Parathyroid adenoma (tissue), 2 donors: ENCODE data around the gene STAT1.

Experiments used
- H2AFZ ChIP-seq: fragments of 300-600 bp; sonication (generic); one replicate; pipeline ENCODE4 v1.7.0; 2017; ENCODE audit warnings: antibody characterized with exemption, mild to moderate bottlenecking
- H3K27ac ChIP-seq: fragments of 300-600 bp; sonication (generic); one replicate; pipeline ENCODE4 v1.7.0; 2017
- H3K27me3 ChIP-seq: fragments of 300-600 bp; sonication (generic); one replicate; pipeline ENCODE4 v1.7.0; 2017; ENCODE audit warnings: low read length; ENCODE audit not compliant: control insufficient read depth, insufficient read depth
- H3K36me3 ChIP-seq: fragments of 300-600 bp; sonication (generic); one replicate; pipeline ENCODE4 v1.7.0; 2017; ENCODE audit warnings: low read length; ENCODE audit not compliant: control insufficient read depth, insufficient read depth
- H3K4me1 ChIP-seq: fragments of 300-600 bp; sonication (generic); one replicate; pipeline ENCODE4 v1.7.0; 2017; ENCODE audit warnings: control low read depth
- H3K4me2 ChIP-seq: fragments of 300-600 bp; sonication (generic); one replicate; pipeline ENCODE4 v1.7.0; 2017; ENCODE audit warnings: low read length
- H3K4me3 ChIP-seq: fragments of 300-600 bp; sonication (generic); one replicate; pipeline ENCODE4 v1.7.0; 2017; ENCODE audit warnings: low read depth, low read length
- H3K79me2 ChIP-seq: fragments of 300-600 bp; sonication (generic); one replicate; pipeline ENCODE4 v1.7.0; 2017; ENCODE audit warnings: control low read depth
- H3K9ac ChIP-seq: fragments of 300-600 bp; sonication (generic); one replicate; pipeline ENCODE4 v1.7.0; 2017; ENCODE audit warnings: mild to moderate bottlenecking
- H3K9me3 ChIP-seq: fragments of 300-600 bp; sonication (generic); one replicate; pipeline ENCODE4 v1.7.0; 2017; ENCODE audit warnings: low read length; ENCODE audit not compliant: control insufficient read depth
- TF ChIP-seq, protein P1 (sequence below): fragments of 300-600 bp; sonication (generic); IDR thresholded peaks from one replicate; pipeline ENCODE4 v1.7.0; 2017; ENCODE audit warnings: antibody characterized with exemption, mild to moderate bottlenecking
- donor health status: primary hyperparathyroidism.

Gene STAT1

DNA sequence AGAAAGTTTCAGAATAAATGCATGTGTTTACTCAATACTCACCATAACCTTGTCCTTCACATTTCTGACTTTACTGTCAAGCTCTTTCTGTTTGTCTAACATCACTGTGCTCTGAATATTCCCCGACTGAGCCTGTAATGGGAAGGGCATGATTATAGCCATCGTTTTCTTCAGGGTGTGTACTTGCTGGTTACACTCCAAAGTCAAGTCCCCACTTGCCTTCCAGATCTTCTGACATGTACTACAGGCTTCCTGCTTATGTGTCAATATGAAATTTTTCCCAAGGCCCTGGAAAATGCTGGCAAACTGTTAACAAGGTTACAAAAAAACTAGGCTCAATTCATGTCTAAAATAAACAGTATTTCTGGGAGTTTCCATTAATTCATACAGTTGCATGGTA, 12.9 kb downstream of the STAT1 start:
- no peaks in the 10 kb centered on the region for H3K36me3 ChIP-seq

DNA sequence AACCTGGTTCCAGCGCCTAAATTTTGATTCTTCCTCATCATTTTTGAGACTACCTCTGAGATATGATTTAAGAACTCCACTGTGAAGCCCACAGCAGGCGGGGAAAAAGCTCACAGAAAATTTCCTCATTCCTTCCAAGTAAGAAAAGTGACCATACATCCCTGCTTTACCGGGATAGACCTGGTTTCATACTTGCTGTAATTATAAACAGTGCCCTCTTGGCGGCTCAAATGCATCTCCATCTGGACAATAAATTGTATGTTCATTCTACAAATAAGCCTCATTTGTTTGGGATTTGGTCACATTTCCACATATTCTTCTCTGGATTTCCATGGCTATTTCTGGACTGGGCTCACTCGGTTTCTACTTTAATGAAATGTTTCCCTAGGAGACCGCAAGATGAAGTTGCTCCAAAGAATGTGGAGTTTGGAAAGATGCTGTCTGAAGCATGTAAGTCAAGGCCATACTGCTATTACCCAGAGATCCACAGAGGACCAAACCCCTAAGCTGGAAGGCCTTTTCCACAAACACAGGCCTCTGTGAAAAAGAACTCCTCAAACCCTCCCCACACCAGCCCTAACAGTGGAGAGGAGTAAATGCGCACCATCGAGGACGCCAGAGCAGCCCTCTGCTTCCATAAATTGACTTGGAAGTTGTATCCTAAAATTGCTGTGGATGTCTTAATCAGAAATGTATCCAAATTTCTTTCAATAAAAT, 13.9 kb downstream of the STAT1 start:
- Histone ChIP-seq H3K4me2 (no peak overlapping the region), H3K36me3 (no peaks in the 10 kb centered on the region), H3K79me2 (no peaks in the 10 kb centered on the region), H3K4me3 (no peak overlapping the region), H2AFZ (no peak overlapping the region), H3K9ac (no peak overlapping the region), H3K4me1 (no peaks in the 10 kb centered on the region), H3K9me3 (no peaks in the 10 kb centered on the region), H3K27ac (no peak overlapping the region), H3K27me3 (no peaks in the 10 kb centered on the region)
- TF ChIP-seq, protein P1, sequence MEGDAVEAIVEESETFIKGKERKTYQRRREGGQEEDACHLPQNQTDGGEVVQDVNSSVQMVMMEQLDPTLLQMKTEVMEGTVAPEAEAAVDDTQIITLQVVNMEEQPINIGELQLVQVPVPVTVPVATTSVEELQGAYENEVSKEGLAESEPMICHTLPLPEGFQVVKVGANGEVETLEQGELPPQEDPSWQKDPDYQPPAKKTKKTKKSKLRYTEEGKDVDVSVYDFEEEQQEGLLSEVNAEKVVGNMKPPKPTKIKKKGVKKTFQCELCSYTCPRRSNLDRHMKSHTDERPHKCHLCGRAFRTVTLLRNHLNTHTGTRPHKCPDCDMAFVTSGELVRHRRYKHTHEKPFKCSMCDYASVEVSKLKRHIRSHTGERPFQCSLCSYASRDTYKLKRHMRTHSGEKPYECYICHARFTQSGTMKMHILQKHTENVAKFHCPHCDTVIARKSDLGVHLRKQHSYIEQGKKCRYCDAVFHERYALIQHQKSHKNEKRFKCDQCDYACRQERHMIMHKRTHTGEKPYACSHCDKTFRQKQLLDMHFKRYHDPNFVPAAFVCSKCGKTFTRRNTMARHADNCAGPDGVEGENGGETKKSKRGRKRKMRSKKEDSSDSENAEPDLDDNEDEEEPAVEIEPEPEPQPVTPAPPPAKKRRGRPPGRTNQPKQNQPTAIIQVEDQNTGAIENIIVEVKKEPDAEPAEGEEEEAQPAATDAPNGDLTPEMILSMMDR, result no peak

More for the DNA sequence above, 12.9 kb downstream of the STAT1 start:
- H3K4me3 ChIP-seq, result no peak overlapping the region
- no peaks in the 10 kb centered on the region for H3K27me3 ChIP-seq
- H3K4me1 ChIP-seq, result no peaks in the 10 kb centered on the region
- TF ChIP-seq, protein P1, result no peak
- H3K9ac ChIP-seq, result no peak overlapping the region
- H3K79me2 ChIP-seq, result no peaks in the 10 kb centered on the region
- no peaks in the 10 kb centered on the region for H3K9me3 ChIP-seq
- H3K4me2 ChIP-seq, result no peak overlapping the region
- H3K27ac ChIP-seq, result no peak overlapping the region
- H2AFZ ChIP-seq, result no peak overlapping the region

DNA sequence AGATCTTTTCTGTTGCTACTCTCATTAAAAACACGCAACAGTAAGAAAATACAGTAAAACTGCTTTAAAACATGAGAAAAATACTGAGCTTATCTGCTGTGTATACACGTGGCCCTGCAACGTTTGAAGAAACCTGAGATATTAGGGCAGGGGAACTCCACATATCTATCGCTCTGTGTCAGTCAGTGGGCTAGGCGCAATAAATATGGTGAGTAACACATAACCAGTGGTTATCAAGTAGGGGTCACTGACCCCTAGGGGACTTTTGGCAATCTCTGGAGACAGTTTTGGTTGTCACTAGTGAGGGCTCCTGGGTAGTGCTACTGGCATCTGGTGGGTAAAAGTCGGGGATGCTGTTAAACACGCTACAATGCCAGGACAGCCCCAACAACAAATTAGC, 14.9 kb downstream of the STAT1 start:
- H3K27me3 ChIP-seq, result no peaks in the 10 kb centered on the region
- peaks cover 3% of the 10 kb centered on the region for H3K4me1 ChIP-seq
- H3K27ac ChIP-seq, result no peak overlapping the region
- H3K9ac ChIP-seq, result no peak overlapping the region
- no peaks in the 10 kb centered on the region for H3K79me2 ChIP-seq
- no peaks in the 10 kb centered on the region for H3K9me3 ChIP-seq
- no peak overlapping the region for H3K4me3 ChIP-seq
- TF ChIP-seq, protein P1, result no peak
- no peaks in the 10 kb centered on the region for H3K36me3 ChIP-seq
- no peak overlapping the region for H3K4me2 ChIP-seq
- no peak overlapping the region for H2AFZ ChIP-seq

DNA sequence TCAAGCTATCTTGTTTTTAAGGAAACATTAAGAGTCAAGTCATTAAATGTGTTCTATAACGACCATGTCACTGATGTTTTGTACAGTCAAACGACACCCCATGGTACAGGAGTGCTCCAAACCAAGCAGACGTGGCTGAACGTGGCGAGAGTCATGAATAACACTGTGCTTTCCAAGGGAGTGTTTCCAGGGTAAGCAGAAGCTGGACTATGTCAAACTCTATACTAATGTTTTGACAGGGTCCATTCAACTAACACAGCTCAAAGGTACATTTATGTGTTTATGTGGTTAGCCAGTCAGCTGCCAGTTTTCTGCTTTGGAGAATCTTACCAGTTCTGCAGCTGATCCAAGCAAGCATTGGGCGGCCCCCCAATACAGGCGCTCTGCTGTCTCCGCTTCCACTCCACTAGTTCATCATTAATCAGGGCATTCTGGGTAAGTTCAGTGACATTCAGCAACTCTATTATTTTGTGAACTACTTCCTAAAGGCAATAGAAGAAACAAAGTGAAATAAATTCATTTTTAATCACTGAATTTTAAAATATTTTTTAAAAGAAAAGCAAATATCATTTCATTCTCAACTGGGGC, 16.4 kb downstream of the STAT1 start:
- Histone ChIP-seq H3K79me2 (no peaks in the 10 kb centered on the region), H3K9ac (no peak overlapping the region), H3K9me3 (no peaks in the 10 kb centered on the region), H3K27me3 (no peaks in the 10 kb centered on the region), H3K36me3 (no peaks in the 10 kb centered on the region), H3K4me3 (no peak overlapping the region), H3K4me1 (peaks cover 8% of the 10 kb centered on the region), H3K27ac (no peak overlapping the region), H3K4me2 (no peak overlapping the region), H2AFZ (no peak overlapping the region)
- TF ChIP-seq, protein P1, result no peak

DNA sequence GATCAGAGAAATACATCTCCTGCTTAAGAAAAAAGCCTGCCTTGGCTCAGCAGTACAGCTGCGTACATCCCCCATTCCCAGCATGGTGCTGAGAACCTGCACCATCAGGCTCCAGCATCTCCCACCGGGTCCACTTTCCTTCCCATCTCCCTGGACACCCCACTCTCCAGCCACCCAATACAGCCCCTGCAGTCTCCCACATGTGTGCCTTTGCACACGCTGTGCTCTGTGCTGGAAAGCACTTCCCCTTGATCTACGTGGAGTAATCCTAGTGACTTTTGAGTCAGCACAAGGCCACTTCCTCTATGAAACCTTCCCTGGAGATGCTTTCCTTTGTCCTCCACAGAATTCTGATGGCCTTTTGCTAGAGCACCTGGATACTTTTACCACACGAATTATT, 17.0 kb downstream of the STAT1 start:
- no peak overlapping the region for H3K27ac ChIP-seq
- H3K4me2 ChIP-seq, result no peak overlapping the region
- no peaks in the 10 kb centered on the region for H3K79me2 ChIP-seq
- H3K9ac ChIP-seq, result no peak overlapping the region
- no peak overlapping the region for H2AFZ ChIP-seq
- no peaks in the 10 kb centered on the region for H3K27me3 ChIP-seq
- TF ChIP-seq, protein P1, result no peak
- peaks cover 13% of the 10 kb centered on the region for H3K4me1 ChIP-seq
- no peaks in the 10 kb centered on the region for H3K36me3 ChIP-seq
- no peaks in the 10 kb centered on the region for H3K9me3 ChIP-seq
- H3K4me3 ChIP-seq, result no peak overlapping the region
